OCI-LY7 (cell line): Measurements from ENCODE around the gene EP400. TPM values are rescaled to one million over a fixed set of nuclear protein-coding genes. Genes with fewer than 3 reads are reported as not detected.

Experiments
- BruUV-seq: library from RNA; stranded (reverse); fragments of 400-500 nt; replicated peaks from 2 replicates; lab custom pipeline; 2021; lab: Mats Ljungman, UMichigan
- CTCF ChIA-PET: fragments of 300-600 bp; sonication (Branson Sonifier 250); formaldehyde crosslinking; loops from one replicate; lab custom pipeline; 2022; ENCODE audit warnings: antibody characterized with exemption; ENCODE audit not compliant: unreplicated experiment; lab: Charles Lee
- POLR2A ChIA-PET: fragments of 300-600 bp; sonication (Branson Sonifier 250); formaldehyde crosslinking; loops from one replicate; lab custom pipeline; 2022; ENCODE audit warnings: antibody characterized with exemption; lab: Charles Lee
- DNase-seq: peaks from one replicate; pipeline ENCODE4 v3.0.0-alpha.2; 2015; ENCODE audit warnings: low spot score
- H2AFZ ChIP-seq: fragments of 200-600 bp; sonication (generic), shearing (Covaris generic); 2 replicates; pipeline ENCODE4 v1.6.1; 2014; ENCODE audit warnings: mild to moderate bottlenecking, antibody characterized with exemption, low read length, moderate library complexity
- H3K27ac ChIP-seq: fragments of 200-600 bp; sonication (generic); 2 replicates; pipeline ENCODE4 v1.5.1; 2014; ENCODE audit warnings: mixed run types, low read depth, mild to moderate bottlenecking, moderate library complexity, low read length, inconsistent platforms; ENCODE audit not compliant: poor library complexity, severe bottlenecking
- H3K36me3 ChIP-seq: fragments of 200-600 bp; sonication (generic); 2 replicates; pipeline ENCODE4 v1.6.1; 2014; ENCODE audit warnings: mild to moderate bottlenecking, antibody characterized with exemption, low read length, moderate library complexity, mixed read lengths; ENCODE audit not compliant: insufficient read depth
- H3K4me1 ChIP-seq: fragments of 200-600 bp; sonication (generic); 2 replicates; pipeline ENCODE4 v1.5.1; 2014; ENCODE audit warnings: mild to moderate bottlenecking, low read length; ENCODE audit not compliant: insufficient read depth, poor library complexity, severe bottlenecking
- H3K4me2 ChIP-seq: fragments of 200-600 bp; sonication (generic); 2 replicates; pipeline ENCODE4 v1.6.1; 2014; ENCODE audit warnings: mild to moderate bottlenecking, low read length
- H3K4me3 ChIP-seq: fragments of 200-600 bp; sonication (generic); 2 replicates; pipeline ENCODE4 v1.5.1; 2014; ENCODE audit warnings: mild to moderate bottlenecking, low read depth, low read length; ENCODE audit not compliant: poor library complexity, severe bottlenecking
- H3K79me2 ChIP-seq: fragments of 200-600 bp; sonication (generic); 2 replicates; pipeline ENCODE4 v1.6.1; 2016; ENCODE audit warnings: low read depth, mild to moderate bottlenecking, low read length, moderate library complexity, mixed read lengths; ENCODE audit not compliant: insufficient read depth
- H3K9me2 ChIP-seq: fragments of 200-600 bp; sonication (generic); 2 replicates; pipeline ENCODE4 v1.6.1; 2016; ENCODE audit warnings: mild to moderate bottlenecking, low read length, mixed read lengths; ENCODE audit not compliant: insufficient read depth
- H3K9me3 ChIP-seq: fragments of 200-600 bp; sonication (generic); 2 replicates; pipeline ENCODE4 v1.6.1; 2014; ENCODE audit warnings: mild to moderate bottlenecking, mixed run types, low read length, mixed read lengths
- H4K20me1 ChIP-seq: fragments of 200-600 bp; sonication (generic); 2 replicates; pipeline ENCODE4 v1.6.1; 2014; ENCODE audit warnings: mild to moderate bottlenecking, antibody characterized with exemption, low read length, moderate library complexity, mixed read lengths; ENCODE audit not compliant: insufficient read depth
- EZH2phosphoT487 ChIP-seq: fragments of 200-600 bp; sonication (generic); IDR thresholded peaks from 2 replicates; pipeline ENCODE4 v1.6.1; 2018; ENCODE audit warnings: low read depth, borderline replicate concordance, mild to moderate bottlenecking, mixed run types, antibody characterized with exemption, low read length, moderate library complexity, mixed read lengths
- intact Hi-C: fragments of 100-400 bp; cut with micrococcal nuclease; formaldehyde crosslinking; loops from one replicate; pipeline ENCODE4 v1.10.0; 2022; ENCODE audit not compliant: unreplicated experiment
- total RNA-seq, 2 experiments: library from RNA; depleted of rRNA in 1 of 2; stranded (reverse); fragments of >200 nt in 1 of 2; shearing (Covaris generic) in 1 of 2; gene quantifications; 2 replicates each; pipeline ENCODE4 v1.2.3, GENCODE V29; 2014 to 2022
- TF ChIP-seq, protein P1 (sequence below): fragments of 200-600 bp; sonication (generic); conservative IDR thresholded peaks from 2 replicates; pipeline ENCODE4 v1.5.1; 2014; ENCODE audit warnings: mild to moderate bottlenecking, antibody characterized with exemption, low read length, moderate library complexity, mixed read lengths

Gene EP400
- total RNA-seq, 2 experiments from 2014 or later = 20.7 to 56.2 TPM

DNA sequence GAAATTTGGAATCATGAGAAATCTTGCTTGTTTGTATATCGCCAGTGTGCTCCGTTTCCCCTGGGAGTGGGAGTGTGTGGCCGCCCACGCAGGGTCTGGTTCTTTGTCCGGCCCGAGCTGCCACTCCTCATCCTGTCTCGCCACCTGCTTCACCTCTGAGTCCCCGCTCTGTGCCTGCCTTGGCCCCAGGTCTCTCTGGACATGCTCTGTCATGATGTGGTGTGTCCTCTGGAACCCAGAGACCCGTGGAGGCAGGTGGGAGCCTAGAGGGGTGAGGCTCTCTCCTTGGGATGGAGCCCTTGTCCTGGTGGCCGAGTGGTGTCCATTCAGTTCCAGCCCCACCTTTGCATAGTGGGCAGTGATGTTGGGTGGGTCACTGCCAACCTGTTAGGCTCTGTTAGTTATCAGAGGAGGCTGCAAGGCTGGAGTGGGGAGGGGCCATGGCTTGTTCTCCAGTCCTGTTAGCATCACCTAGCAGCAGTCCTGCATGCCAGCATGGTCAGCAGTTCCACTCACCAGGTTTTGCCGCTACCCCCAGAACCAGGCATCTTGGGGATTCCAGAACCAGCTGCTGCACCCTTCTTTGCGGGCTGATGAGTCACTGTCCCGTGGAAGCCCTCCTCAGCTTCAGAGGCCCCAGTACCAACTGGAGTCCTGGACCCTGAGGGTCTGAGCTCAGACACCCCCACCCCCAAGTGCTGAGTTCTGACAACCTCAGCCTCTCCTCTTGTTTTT is 76.5 kb downstream of the EP400 start:
- Histone ChIP-seq H3K36me3 (peaks cover 95% of the 10 kb centered on the region), H3K4me3 (no peak overlapping the region), H3K4me1 (no peaks in the 10 kb centered on the region), H3K9me2 (no peaks in the 10 kb centered on the region), H3K79me2 (no peaks in the 10 kb centered on the region), H3K27ac (no peak overlapping the region), H4K20me1 (no peaks in the 10 kb centered on the region), H3K4me2 (no peak overlapping the region), H2AFZ (no peak overlapping the region), H3K9me3 (no peaks in the 10 kb centered on the region)
- BruUV-seq = no TSS peak
- DNase-seq = no peak
- TF ChIP-seq, protein P1, sequence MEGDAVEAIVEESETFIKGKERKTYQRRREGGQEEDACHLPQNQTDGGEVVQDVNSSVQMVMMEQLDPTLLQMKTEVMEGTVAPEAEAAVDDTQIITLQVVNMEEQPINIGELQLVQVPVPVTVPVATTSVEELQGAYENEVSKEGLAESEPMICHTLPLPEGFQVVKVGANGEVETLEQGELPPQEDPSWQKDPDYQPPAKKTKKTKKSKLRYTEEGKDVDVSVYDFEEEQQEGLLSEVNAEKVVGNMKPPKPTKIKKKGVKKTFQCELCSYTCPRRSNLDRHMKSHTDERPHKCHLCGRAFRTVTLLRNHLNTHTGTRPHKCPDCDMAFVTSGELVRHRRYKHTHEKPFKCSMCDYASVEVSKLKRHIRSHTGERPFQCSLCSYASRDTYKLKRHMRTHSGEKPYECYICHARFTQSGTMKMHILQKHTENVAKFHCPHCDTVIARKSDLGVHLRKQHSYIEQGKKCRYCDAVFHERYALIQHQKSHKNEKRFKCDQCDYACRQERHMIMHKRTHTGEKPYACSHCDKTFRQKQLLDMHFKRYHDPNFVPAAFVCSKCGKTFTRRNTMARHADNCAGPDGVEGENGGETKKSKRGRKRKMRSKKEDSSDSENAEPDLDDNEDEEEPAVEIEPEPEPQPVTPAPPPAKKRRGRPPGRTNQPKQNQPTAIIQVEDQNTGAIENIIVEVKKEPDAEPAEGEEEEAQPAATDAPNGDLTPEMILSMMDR = no peak
- no peak for TF ChIP-seq EZH2phosphoT487
- intact Hi-C loops = no loop called here
- POLR2A ChIA-PET = no interaction called here
- CTCF ChIA-PET = no interaction called here

DNA sequence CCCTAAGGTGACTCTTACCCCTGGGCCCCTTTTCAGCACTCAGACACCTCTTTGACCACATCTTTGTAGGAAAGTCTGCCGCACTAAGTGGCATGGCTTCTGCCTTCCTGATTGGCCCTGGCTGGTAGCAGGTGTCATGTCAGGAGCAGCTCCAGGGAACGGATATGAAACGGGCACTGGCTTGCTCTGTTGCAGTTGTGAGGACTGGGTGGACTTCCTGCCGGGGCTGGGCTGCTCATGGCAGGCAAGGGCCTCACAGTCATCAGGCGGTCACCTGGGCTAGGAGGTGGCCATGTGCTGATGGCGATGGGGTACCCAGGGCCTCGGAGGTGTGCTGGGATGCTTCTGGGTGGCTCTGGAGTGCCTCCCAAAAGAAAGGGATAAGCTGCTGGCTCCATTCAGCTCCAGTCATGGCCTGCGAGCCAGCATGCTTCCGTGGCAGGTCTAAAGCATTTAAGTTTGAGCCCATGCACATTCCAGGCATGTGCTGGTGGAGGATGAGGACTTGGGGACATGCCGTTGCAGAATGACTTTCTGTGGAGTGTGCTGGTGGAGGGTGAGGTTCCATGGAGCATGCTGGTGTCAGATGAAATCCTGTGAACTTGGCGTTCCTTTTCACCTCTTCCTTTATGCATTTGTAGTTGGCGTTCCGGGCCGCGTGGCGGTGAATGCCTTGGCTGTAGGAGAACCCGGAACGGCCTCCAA is 77.2 kb downstream of the EP400 start:
- Histone ChIP-seq H3K4me3 (no peak overlapping the region), H2AFZ (no peak overlapping the region), H4K20me1 (no peaks in the 10 kb centered on the region), H3K79me2 (no peaks in the 10 kb centered on the region), H3K36me3 (peaks cover 93% of the 10 kb centered on the region), H3K27ac (no peak overlapping the region), H3K4me1 (no peaks in the 10 kb centered on the region), H3K9me3 (no peaks in the 10 kb centered on the region), H3K4me2 (no peak overlapping the region), H3K9me2 (no peaks in the 10 kb centered on the region)
- no peak for DNase-seq
- intact Hi-C loops = no loop called here
- BruUV-seq = no TSS peak
- no peak for TF ChIP-seq EZH2phosphoT487
- TF ChIP-seq, protein P1 = no peak
- ChIA-PET POLR2A (no interaction called here), CTCF (no interaction called here)

DNA sequence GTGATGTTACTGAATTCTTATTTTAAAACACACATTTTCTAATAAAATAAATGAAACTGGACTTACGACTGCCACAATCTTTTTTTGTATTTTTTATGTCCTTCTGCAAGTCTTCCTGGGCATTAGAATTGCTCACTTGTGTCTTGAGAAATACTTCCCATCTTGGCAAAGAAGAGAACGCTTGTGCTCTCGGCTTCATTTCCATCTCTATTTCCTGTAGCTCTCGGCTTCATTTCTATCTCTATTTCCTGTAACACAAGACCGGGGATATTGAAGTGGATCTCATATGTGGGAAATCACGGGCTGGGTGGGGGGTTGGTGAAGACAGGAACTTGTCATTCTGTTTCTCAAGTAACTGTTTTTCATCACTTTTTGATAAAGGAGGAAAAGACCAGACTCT is 77.9 kb downstream of the EP400 start:
- Histone ChIP-seq H3K4me1 (no peaks in the 10 kb centered on the region), H3K4me3 (no peak overlapping the region), H3K79me2 (no peaks in the 10 kb centered on the region), H3K9me2 (no peaks in the 10 kb centered on the region), H3K4me2 (no peak overlapping the region), H2AFZ (no peak overlapping the region), H4K20me1 (no peaks in the 10 kb centered on the region), H3K27ac (no peak overlapping the region), H3K36me3 (peaks cover 93% of the 10 kb centered on the region), H3K9me3 (no peaks in the 10 kb centered on the region)
- no peak for DNase-seq
- intact Hi-C loops = no loop called here
- BruUV-seq = no TSS peak
- CTCF ChIA-PET = no interaction called here
- no peak for TF ChIP-seq EZH2phosphoT487
- TF ChIP-seq, protein P1 = no peak
- POLR2A ChIA-PET = no interaction called here
